Measurements from ENCODE around the gene MAPK14.

The MAPK14 gene

DNA sequence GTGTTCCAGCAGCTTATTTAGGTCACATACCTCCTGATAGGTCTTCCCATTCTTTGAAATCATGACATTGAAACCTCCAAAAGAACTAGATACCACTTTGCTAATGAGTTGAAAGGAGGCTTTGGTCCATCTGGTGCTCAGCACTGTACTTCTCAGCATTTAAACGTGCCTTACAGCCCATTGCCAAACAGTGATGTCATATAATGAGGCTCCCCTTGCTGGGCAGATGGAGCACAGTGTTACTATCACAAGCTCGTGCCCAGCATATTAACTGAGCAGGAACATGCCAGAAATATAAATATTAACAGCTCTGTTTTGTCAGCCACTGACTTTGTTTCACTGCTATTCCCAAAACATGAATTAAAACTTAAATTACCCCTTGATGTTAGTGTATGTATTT lies 77.2 kb downstream of the MAPK14 start:
- TF ChIP-seq, protein P1, sequence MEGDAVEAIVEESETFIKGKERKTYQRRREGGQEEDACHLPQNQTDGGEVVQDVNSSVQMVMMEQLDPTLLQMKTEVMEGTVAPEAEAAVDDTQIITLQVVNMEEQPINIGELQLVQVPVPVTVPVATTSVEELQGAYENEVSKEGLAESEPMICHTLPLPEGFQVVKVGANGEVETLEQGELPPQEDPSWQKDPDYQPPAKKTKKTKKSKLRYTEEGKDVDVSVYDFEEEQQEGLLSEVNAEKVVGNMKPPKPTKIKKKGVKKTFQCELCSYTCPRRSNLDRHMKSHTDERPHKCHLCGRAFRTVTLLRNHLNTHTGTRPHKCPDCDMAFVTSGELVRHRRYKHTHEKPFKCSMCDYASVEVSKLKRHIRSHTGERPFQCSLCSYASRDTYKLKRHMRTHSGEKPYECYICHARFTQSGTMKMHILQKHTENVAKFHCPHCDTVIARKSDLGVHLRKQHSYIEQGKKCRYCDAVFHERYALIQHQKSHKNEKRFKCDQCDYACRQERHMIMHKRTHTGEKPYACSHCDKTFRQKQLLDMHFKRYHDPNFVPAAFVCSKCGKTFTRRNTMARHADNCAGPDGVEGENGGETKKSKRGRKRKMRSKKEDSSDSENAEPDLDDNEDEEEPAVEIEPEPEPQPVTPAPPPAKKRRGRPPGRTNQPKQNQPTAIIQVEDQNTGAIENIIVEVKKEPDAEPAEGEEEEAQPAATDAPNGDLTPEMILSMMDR (IDR thresholded peaks at IDR 0.05; ENCODE audit: insufficient read depth, low read depth, low read length, missing control alignments) = no peak
- DNase-seq (ENCODE audit: low read depth) = no peak
- no peak overlapping the region for H3K4me3 ChIP-seq (ENCODE audit: low read depth, low read length)

DNA sequence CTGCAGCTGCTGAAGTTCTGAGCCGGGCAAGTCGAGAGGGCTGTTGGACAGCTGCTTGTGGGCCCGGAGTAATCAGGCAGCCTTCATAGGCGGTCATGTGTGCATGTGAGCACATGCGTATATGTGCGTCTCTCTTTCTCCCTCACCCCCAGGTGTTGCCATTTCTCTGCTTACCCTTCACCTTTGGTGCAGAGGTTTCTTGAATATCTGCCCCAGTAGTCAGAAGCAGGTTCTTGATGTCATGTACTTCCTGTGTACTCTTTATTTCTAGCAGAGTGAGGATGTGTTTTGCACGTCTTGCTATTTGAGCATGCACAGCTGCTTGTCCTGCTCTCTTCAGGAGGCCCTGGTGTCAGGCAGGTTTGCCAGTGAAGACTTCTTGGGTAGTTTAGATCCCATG lies 81.5 kb downstream of the MAPK14 start:
- TF ChIP-seq, protein P1 (IDR thresholded peaks at IDR 0.05; ENCODE audit: insufficient read depth, low read depth, low read length, missing control alignments) = no peak
- DNase-seq (ENCODE audit: low read depth) = no peak
- H3K4me3 ChIP-seq (ENCODE audit: low read depth, low read length) = no peak overlapping the region

DNA sequence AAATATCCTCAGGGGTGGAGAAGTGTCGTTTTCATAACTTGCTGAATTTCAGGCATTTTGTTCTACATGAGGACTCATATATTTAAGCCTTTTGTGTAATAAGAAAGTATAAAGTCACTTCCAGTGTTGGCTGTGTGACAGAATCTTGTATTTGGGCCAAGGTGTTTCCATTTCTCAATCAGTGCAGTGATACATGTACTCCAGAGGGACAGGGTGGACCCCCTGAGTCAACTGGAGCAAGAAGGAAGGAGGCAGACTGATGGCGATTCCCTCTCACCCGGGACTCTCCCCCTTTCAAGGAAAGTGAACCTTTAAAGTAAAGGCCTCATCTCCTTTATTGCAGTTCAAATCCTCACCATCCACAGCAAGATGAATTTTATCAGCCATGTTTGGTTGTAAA lies 82.4 kb downstream of the MAPK14 start:
- no peak for DNase-seq (ENCODE audit: low read depth)

DNA sequence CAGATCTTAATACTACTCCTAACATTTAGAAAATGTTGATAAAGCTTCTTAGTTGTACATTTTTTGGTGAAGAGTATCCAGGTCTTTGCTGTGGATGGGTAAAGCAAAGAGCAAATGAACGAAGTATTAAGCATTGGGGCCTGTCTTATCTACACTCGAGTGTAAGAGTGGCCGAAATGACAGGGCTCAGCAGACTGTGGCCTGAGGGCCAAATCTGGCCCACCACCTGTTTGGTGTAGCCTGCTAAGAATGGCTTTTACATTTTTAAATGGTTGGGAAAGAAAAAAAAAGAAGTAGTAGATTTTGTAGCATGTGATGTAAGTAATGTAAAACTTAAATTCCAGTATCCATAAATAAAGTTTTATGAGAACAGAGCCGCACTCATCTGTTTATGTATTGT lies 83.3 kb downstream of the MAPK14 start:
- no peak overlapping the region for H3K4me3 ChIP-seq (ENCODE audit: low read depth, low read length)
- no peak for DNase-seq (ENCODE audit: low read depth)
- TF ChIP-seq, protein P1 (IDR thresholded peaks at IDR 0.05; ENCODE audit: insufficient read depth, low read depth, low read length, missing control alignments) = no peak

More for the DNA sequence above, 82.4 kb downstream of the MAPK14 start:
- no peak overlapping the region for H3K4me3 ChIP-seq (ENCODE audit: low read depth, low read length)
- TF ChIP-seq, protein P1 (IDR thresholded peaks at IDR 0.05; ENCODE audit: insufficient read depth, low read depth, low read length, missing control alignments) = no peak

DNA sequence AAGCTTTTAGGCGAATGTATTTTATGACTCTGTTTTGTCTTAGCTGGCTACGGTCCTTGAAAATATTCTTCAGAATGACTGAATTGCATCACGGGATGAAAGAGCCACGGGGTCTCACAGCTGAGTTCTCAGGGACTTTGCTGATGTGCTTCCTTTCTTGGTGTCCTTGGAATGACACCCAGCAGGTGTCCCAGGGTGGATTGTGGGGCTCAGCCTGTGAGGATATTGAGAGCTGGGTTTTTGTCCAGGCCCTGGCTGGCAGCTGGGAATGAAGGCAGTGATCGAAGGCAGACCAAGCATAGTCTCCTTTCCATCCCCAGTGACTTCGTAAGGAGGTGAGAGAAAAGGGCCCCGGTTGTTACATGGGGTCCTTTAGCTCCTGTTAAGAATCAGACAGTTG lies 83.9 kb downstream of the MAPK14 start:
- DNase-seq (ENCODE audit: low read depth) = no peak
- TF ChIP-seq, protein P1 (IDR thresholded peaks at IDR 0.05; ENCODE audit: insufficient read depth, low read depth, low read length, missing control alignments) = no peak

DNA sequence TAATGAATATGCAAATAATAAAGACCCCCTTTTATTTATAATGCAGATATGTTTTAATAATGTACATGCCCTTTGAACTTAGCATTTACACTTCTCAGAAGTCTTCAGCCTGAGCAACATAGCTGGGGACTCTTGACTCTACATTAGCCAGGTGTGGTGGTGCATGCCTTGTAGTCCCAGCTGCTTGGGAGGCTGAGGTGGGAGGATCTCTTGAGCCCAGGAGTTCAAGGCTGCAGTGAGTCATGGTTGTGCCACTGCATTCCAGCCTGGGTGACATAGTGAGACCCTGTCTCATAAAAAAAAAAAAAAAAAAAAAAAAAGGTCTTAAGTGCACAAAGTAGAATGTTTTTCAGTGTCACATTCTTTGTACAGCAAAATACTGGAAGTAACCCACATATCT lies 85.4 kb downstream of the MAPK14 start:
- DNase-seq (ENCODE audit: low read depth) = no peak
- TF ChIP-seq, protein P1 (IDR thresholded peaks at IDR 0.05; ENCODE audit: insufficient read depth, low read depth, low read length, missing control alignments) = no peak
- H3K4me3 ChIP-seq (ENCODE audit: low read depth, low read length) = no peak overlapping the region

More for the DNA sequence above, 83.9 kb downstream of the MAPK14 start:
- no peak overlapping the region for H3K4me3 ChIP-seq (ENCODE audit: low read depth, low read length)

DNA sequence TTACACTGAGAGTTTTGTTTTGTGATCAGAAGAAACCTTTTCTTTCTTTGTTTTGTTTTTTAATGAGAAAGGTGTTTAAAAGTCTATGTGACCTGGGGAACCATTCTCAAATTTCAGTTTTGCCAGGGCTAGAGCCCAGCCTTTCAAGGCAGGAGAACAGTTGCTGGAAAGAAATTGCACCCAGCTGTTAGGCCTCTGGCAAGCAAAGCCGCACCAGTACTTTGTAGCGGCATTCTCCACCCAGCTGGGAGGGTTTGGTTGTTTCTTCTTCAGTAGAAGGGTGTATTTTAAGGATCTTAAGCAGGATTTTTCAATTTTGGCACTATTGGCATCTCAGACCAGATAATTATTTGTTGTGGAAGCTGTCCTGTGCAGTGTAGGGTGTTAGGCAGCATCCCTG lies 86.1 kb downstream of the MAPK14 start:
- H3K4me3 ChIP-seq (ENCODE audit: low read depth, low read length) = no peak overlapping the region
- no peak for DNase-seq (ENCODE audit: low read depth)
- TF ChIP-seq, protein P1 (IDR thresholded peaks at IDR 0.05; ENCODE audit: insufficient read depth, low read depth, low read length, missing control alignments) = no peak
